Forelimb muscle (tissue), 1 donor: ENCODE results near the gene FOXB2. TPM values are rescaled to one million over a fixed set of nuclear protein-coding genes. Genes with fewer than 3 reads are reported as not detected.
"Not testable (repeated sequence)": the region's sequence is repeated elsewhere in the genome, so short reads cannot be mapped to it uniquely, and the experiment has no call there.

ENCODE experiments used
- DNase-seq: peaks from one replicate; pipeline ENCODE4 v3.0.0-alpha.2; 2013; ENCODE audit warnings: low read depth
- polyA plus RNA-seq: library from polyadenylated mRNA; unstranded; fragments of 120-200 nt; gene quantifications from one replicate; pipeline ENCODE4 v1.2.1, GENCODE V29; 2013; ENCODE audit not compliant: insufficient read length

FOXB2 gene
- polyA plus RNA-seq, 1 donor: not detected

DNA sequence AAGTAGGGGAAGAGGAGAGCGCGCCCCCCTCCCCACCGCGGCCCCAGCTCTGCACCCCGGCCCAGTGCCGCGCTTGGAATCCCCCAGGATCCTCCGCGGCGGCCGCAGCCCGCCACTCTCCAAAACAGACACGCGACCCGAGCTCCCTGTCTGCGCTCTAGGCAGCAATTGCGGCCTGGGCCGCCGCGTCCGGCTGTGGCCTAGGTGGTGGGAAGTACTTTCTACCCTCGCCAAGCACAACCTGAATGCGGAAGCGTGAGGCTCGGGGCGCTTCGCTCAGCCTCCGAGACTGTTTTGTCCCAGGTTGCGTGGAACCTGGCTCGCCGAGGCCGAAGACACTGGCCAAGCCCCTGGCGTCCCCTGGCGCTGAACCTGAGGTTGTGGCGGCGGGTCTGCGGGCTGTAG is 3.3 kb upstream of the FOXB2 start:
- no peak for DNase-seq

DNA sequence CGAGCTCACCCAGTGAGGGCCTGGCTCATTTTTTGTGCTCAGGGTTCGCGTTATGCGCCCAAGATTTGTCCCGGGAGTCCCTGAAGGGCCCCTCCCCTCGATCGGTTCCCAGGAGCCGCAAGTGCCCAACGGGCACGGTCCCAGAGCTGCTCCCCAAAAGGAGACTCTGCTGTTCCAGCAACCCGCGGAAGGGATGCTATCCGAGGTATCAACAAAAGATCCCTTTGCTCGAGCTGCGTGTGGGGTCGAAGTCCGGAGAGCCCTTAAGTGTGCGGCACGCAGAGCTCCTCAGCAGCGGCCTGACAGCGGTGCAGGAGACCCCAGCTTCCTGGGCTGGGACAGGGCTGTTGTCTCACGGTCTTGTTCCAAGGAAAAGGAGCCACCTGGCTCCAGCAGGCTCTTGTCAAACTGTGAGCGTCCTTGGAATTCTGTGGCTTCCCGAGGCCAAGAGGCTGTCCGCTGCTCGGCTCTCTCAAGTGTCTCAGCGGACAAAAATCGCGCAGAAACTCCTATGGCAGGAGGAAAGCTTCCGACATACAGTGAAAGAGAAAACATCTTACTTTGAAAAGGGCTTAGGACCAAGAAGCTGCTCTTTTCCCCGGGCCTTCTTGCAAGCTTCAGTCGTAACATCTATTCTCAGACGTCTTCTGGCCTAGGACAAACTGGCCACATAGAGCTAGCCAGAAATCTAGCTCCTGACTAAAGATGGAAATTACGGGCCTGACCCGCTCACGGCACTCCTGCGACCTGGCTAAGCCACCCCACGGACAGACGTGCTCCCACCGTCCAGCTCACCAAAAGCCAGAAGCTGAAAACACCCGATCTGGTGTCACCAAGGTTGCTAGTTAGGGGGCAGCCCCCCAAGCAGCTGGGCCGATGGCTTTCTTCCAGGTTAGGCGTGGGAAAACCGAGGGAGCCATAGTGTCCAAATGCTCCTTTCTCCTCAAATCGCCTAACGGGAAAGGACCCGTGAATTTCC is 2.6 kb upstream of the FOXB2 start:
- no peak for DNase-seq

DNA sequence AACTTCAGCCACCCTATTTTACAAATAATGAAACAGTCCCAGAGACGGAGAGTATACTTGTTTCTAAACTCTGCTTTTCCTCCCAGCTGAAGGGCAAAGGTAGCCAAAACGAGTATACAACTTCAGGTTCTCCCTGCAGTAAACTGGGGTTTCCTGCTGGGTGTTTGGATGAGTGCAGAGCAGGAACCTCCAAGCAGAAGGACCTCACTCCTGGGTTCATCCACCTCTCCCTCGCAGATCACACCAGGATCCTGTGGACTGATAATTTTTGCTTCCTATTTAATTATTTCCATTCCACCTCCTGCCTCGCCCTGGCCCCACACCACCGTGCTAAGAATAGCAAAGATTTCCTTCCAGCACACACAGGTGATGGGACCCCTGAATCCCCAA is 2.0 kb upstream of the FOXB2 start:
- DNase-seq: no peak

DNA sequence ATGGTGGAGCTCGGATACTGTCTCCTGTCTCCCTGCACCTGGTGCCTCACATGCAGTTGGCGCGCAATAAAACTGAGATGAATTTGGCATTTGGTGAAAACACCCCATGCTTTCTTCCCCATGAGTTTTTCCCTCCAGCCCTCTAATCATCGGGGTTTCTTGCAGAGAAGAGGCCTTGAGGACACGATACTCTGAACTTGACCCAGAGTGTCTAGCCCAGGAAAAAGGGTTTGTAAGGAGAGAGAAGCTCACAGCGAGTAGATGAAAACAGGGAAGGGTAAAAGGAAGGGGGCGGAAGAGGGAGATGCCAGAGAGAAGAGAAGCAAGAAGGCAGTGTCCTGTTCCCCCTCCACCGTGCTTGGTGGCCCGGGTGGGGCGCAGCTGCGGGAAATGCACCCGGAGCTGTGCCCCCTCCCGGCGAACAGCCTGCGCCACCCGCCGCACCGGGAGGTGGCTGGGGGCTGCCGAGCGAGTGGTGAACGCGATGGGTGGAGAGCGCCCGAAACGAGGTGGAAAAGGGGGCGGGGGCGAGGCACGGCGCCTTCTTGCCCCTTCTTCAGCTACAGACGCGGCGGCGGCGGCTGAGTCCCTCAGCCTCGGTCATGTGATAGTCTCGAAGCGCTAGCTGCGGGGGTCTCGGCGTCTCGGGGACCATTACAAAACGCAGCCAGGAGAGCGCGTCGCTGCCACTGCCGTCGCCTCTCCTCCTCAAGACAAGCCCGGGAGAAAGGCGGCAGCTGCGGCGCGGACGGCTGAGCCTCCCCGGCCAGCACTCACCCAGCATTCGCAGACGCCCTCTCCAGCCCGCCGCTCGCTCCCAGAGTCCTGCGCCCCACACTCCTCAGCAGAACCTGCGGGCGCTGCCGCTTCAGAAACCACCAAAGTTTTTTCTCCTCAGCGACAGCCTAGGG is 1.1 kb upstream of the FOXB2 start:
- DNase-seq: no peak

DNA sequence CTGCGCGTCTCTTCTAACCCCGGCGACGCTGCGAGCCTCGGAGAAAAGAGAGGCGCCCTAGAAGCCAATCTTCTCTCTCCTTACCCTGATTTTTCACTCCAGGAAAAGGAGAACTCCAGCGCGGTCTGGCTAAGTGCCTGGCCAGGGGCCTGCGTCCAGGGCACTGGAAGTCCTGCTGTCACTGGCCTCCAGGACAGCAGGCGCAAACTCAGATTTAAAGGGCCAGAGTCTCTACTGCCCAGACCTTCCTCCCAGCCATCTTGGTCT is 553 bp upstream of the FOXB2 start:
- DNase-seq: no peak

DNA sequence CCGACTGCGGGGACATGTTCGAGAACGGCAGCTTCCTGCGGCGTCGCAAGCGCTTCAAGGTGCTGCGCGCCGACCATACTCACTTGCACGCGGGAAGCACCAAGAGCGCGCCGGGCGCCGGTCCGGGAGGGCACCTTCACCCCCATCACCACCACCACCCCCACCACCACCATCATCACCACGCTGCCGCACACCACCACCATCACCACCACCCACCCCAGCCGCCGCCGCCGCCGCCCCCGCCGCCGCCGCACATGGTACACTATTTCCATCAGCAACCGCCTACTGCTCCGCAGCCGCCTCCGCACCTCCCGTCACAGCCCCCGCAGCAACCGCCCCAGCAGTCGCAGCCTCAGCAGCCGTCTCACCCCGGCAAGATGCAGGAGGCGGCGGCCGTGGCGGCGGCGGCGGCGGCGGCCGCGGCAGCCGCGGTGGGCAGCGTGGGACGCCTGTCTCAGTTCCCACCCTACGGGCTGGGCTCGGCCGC is 514 bp downstream of the FOXB2 start:
- DNase-seq: no peak

DNA sequence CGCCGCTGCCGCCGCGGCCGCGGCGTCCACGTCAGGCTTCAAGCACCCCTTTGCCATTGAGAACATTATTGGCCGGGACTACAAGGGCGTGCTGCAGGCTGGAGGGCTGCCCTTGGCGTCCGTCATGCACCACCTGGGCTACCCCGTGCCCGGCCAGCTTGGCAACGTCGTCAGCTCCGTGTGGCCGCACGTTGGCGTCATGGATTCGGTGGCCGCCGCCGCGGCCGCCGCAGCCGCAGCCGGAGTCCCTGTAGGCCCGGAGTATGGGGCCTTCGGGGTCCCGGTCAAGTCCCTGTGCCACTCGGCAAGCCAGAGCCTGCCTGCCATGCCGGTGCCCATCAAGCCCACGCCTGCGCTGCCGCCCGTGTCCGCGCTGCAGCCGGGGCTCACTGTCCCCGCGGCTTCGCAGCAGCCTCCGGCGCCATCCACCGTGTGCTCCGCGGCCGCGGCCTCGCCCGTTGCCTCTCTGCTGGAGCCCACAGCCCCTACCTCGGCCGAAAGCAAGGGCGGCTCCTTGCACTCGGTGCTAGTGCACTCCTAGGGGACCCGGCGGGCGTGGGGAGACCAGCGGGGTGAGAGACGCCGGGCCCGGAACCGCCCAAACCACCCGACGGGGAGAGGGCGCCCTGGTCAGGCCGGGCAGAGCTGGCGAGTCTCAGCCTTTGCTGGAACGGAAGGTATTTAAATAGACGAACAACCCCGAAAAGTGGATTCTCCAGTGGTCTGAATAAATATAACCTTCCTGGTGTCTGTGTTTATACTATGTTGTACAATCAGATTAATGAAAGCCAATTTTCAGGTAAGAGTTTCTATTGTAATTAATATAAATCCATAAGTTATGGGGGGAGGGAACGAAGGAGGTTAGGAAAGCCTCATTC is 1.2 kb downstream of the FOXB2 start:
- no peak for DNase-seq

DNA sequence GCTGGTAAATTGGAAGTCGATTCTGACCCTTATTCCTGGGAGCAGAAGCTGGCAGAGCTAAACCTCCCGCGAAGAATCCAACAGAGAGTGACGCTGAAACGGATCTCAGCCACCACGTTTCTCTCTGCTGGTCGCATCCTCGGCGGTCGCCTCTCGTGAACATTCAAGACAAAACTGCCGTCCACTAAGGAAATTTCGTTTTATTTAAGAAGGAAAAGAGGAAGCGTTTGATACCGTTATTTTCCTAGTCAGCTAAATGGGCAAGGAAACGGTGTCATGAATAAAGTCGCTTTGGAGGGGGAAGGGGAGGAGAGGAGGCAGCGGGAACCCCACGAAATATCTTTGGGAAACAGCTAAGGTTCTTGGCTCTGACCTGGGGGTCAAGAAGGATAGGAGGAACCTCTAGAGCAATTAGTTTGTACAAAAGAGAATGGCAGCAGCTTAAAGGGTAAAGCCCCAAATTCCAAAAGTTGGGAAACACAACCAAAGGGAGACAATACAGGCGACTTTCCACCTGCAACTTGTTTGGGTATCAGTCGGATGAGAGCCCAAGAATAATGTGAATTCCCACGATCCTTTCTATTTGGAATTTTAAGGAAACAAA is 1.9 kb downstream of the FOXB2 start:
- DNase-seq: no peak

DNA sequence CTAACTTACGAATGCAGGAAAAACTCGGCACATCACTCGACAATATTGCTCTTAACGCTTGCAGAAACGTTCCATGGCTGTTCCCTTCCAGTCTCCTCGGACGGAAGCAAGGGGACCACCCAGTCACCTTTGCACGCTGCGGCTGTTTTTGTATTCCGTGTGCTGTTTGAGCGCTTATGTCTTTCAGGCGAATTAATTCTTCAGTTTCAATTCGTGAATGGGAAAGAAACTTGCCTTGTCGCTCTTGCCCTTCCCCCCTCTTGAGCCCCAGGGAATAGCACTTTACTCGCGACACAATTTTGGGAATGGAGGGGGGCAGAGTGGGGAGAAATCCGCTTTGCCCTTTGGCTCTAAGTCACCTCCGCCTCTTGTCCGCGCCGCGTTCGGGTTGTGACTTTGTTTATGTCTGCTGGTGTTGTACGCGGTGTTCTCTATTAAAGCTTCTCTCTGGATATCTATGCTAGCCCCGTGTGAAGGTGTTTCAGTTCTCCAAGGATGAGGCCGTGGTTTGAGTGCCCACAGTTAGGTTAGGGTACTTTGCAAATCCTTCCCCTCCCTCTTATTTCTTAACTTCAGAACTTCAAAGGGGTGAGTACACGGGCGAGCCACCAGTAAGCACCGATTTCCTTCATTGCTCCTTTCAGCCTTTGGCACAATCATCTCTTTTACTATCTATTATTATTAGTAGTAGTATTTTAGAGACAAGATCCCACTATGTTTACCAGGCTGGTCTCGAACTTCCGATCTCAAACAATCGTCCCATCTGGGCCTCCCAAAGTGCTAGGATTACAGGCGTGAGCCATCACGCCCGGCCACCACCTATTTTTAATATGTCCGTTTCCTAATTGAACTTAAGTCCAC is 2.7 kb downstream of the FOXB2 start:
- no peak for DNase-seq

DNA sequence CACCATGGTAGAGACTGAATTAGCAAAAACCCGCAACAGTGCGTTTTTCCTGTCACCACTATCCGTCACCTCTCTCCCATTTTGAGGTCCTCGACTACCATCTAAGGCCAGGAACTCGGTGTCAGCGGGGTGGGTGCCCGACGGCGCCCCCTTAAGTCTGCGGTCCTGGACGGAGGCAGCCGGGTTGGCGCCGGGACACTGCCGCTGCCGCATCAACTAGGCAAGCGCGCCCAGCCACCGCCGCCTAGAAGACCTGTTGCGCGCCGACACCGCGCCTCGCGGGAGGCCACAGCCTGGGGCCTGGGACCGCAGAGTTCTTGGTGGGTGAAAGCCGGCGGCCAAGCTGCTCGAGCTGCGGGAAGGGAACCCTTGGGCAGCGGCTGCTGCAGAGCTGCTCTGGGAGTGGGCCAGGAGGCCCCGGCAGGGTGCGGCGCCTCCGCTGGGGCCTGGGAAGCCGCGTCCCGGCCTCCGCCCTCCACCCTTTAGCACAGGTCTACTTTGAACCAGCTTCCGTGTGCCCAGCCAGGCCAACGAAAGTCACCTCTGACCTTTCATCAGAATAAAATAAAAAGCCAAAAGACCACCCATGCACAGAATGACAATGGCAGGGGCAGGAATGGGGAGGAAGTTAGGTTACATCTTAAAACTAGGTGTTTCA is 3.5 kb downstream of the FOXB2 start:
- DNase-seq: no peak

DNA sequence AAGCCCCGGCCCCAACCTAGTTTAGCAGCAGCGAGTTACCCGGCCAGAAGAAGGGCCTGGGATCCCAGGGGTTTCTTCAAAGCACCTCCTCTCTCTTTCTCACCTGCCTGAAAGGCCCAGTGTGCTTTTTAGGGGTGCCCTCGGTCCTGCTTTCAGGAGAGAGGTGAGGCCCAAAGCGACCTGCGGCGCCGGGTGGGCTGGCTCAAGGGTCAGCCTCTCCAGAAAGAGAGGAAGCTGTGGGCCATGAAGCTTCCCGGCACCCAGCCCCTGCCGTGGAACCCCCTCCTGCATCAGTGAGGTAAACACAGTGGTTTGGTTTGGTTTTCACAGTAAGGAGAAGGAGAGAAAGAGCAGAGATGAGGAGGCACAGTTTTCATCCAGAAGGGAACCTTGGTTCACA is 4.3 kb downstream of the FOXB2 start:
- no peak for DNase-seq

DNA sequence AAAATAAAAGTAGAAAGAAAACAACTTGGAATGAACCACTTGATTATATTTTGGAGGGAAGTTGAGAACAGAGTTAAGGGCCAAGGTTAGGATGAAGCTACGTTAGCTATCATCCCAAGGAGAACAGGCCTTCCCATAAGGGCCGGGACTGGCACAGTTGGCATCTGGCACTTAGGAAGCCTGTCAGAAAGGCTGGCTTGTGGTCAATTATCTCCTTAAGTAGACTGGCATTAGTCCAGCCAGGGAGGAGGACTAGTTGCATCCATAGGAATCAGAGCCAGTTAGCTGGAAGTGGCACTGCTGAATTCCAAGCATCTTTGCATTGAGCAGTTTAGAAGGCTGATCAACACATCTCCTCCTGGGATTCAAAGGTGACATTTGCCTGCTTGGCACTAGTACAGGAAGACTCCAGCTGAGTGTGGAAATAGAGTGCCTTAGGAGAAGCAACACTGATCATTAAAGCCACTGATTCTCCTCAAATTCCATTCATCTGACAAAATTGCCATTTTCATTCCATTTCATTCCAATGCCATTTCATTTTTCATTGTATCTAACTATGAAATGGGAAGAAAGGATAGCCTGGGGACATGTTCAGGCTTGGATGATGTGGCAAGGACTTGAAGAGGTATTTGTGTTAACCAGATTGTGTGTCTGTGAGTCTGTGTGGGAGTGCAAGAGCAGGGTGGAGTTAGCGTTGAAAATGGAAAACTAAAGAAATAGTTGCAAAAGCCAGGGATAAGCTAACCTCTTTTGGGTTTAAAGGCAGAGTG is 5.5 kb downstream of the FOXB2 start:
- DNase-seq: no peak

DNA sequence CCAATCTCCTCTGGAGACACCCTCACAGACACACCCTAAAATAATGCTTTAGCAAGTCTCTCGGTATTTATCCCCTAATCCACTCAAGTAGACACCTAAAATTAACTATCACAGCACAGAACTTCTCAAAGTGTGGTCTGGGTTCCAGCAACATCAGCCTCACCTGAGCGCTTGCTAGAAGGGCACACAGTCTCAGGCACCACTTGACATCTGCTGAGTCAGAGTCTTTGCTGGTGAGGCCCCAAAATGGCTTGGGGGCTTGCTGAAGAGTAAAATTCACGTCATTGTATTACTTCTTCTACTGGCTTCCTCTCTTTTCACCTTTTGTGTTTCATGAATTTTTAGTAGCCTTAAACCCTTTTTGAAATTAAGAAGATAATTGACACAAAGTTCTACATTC is 9.0 kb downstream of the FOXB2 start:
- no peak for DNase-seq

DNA sequence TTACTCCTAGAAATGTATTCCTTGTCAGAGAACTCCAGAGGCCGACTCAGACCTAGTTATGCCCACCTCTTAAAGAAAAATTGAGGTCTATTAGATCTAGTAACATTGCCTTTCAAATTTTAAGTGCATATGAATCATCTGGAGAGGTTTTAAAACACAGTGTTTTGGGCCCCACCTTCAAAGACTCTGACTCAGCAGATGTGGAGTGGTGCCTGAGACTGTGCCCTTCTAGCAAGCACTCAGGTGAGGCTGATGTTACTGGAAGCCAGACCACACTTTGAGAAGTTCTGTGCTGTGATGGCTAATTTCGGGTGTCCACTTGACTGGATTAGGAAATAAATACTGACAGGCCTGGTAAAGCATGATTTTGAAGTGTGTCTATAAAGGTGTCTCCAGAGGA is 10.6 kb downstream of the FOXB2 start:
- no peak for DNase-seq

DNA sequence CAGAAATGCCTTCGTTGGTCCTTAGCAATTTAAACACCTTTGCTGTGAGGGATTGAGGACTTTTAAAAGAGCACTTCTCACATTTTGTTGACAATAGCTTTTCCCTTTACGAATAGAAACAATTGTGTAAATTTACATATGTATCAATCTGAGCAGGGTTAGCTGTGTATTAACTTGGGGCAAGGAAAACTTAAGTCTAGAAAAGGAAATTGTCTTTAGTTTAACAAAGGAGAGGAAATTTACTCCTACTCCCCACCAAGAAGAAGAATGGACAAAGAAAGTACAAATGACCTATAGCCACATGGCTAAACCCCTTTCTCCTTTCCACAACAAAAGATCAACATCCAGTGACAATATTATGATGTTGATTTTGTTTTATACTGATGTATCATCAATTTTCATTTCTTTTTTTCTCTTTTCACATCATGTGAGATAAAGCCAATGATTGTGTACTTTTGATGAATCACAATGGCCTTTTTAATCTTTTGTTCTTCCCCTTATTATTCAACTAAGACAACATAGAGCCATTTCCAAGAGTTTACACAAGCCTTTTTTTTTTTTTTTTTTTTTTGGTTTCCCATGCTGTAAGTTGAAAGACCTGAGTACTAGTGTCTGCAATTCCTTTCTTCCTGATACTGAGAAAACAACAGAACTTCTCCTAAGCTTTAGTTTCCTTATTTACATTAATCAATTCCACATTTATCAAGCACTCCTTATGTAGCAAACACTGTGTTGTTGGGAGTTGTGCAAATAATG is 19.0 kb downstream of the FOXB2 start:
- DNase-seq: no peak

DNA sequence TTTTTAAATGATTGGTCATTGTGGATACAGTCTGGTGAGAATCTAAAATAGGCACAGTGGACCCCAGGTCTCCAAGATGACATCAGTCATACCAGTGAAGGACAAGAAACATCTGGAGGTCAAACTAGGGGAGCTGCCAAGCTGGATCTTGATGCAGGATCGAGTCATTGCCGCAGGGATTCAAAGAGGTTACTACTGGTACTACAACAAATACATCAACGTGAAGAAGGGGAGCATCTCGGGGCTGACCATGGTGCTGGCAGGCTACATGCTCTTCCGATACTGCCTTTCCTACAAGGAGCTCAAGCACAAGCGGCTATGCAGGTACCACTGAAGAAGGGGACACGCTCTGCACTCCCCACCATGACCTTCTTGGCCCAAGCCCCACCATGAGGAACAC is 20.9 kb downstream of the FOXB2 start:
- no peak for DNase-seq

DNA sequence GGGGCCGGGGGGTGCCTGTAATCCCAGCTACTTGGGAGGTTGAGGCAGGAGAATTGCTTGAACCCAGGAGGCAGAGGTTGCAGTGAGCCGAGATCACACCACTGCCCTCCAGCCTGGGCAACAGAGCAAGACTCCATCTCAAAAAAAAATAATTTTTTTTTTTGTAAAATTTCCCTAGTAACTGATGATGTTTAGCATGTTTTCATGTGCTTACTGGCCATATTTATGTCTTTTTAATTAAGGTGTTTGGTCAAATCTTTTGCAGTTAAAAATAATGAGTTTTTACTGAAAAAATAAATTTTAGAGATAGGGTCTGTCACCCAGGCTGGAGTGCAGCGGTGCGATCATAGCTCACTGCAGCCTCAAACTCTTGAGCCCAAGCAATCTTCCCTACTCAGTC is 24.3 kb downstream of the FOXB2 start:
- DNase-seq: not testable (repeated sequence)

DNA sequence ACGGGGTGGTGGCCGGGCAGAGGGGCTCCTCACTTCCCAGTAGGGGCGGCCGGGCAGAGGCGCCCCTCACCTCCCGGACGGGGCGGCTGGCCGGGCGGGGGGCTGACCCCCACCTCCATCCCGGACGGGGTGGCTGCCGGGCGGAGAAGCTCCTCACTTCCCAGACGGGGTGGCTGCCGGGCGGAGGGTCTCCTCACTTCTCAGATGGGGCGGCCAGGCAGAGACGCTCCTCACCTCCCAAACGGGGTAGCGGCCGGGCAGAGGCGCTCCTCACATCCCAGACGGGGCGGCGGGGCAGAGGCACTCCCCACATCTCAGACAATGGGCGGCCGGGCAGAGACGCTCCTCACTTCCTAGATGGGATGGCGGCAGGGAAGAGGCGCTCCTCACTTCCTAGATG is 41.2 kb downstream of the FOXB2 start:
- not testable (repeated sequence) for DNase-seq
